Measurements from ENCODE around the gene WFDC1.
"Not testable (repeated sequence)": the region's sequence is repeated elsewhere in the genome, so short reads cannot be mapped to it uniquely, and the experiment has no call there.

WFDC1 gene

DNA sequence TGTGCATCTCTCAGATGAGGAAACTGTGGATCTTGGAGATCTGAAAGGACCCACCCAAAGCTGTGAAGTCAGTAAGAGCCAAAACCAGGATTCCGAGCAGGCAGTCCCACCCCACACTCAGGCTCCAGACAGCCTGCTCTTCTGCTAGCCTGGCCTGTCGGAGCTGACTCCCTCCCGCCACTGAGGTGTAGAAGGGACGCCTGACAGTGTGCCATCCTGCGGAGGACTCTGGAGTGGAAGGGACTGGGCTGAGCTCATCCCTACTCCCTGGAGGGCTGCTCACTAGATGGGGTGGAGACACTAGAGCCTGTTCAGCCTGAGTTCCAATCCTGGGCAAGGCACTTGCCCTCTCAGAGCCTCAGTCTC lies 36.0 kb downstream of the WFDC1 start:
- DNase-seq: no peak

DNA sequence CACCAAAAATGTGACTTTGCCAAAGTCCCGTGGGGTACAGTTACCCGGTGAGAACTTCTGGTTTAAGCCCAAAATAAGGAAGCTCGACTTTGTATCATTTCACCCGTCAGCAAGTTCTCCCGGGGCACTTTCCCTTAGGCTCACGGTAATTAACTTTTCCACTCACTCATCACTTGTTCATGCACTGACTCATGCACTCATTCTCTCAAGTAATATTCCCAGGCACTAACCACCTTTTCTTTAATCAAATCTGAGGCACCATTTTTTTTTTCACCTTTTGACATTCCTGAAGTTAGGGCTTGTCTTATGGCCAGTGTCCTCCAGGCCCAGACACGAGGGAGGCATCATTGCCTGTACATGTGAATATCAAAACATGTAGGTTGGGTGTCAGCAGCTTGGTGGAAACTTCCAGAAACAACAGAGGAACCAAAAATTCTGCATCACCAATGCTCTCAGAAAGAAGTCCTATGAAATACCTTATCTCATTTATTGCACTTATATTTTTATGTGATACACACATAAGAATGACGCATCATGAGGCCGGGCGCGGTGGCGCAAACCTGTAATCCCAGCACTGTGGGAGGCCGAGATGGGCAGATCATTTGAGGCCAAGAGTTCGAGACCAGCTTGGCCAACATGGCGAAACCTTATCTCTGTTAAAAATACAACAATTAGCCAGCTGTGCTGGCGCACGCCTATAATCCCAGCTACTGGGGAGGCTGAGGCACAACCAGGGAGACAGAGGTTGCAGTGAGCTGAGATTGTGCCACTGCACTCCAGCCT lies 37.5 kb downstream of the WFDC1 start:
- no peak for DNase-seq

DNA sequence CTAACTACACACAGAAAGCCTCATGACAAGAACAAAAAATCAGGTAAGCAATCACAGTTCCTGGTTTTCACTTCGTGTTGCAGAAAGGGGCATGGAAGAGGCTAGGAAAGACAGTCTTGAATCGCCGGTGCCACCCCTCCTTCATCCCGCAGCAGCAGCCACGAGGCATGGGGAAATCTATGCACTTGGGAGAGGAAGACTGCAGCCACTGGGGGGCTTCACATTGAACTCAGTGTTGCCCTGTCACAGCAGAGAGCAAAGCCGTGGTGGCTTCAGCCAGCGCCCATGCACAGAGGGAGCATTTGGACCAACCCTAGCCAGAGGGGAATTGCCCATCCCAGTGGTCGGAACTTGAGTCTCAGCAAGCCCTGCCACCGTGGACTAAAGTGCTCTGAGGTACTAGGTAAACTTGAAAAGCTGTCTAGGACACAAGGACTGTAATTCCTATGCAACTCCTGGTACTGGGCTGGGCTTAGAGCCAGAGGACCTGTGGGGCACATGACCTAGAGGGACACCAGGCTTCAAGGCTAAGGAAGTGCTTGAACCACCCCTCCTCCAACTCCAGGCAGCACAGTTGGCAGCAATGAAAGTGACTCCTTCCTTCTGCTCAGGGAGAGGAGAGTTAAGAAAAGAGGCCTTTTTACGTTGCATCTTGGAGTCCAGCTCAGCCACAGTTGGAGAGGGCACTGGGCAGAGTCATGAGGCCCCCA lies 38.5 kb downstream of the WFDC1 start:
- DNase-seq: no peak

DNA sequence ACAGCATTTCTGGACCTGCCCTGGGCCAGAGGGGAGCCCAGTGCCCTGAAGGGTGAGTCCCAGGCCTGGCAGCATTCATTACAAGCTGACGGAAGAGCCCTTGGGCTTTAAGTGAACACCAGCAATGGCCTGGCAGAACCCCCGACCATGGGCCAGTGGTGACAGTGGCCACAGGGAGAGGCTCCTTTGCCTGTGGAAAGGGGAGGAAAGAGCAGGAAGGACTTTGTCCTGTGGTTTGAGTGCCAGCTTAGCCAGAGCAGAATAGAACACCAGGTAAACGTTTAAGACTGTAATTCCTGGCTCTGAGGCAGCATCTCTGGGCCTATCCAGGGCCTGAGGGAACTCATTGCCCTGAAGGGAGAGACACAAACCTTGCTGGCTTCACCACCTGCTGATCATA lies 39.4 kb downstream of the WFDC1 start:
- no peak for DNase-seq

DNA sequence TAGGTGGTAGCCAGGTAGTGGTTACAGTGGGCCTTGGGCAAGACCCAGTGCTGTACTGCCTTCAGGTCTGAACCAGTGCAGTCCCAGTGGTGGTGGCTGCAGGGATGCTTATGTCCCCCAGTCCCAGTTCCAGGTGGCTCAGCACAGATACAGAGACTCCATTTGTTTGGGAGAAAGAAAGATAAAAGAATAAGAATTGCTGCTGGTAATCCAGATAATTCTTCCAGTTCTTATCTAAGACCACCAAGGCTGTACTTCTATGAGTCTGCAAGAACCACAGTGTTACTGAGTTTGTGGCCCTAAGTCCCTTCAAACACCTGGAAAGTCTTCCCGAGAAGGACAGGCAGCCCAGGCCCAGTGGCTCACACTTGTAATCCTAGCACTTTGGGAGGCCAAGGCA lies 39.8 kb downstream of the WFDC1 start:
- DNase-seq: no peak

DNA sequence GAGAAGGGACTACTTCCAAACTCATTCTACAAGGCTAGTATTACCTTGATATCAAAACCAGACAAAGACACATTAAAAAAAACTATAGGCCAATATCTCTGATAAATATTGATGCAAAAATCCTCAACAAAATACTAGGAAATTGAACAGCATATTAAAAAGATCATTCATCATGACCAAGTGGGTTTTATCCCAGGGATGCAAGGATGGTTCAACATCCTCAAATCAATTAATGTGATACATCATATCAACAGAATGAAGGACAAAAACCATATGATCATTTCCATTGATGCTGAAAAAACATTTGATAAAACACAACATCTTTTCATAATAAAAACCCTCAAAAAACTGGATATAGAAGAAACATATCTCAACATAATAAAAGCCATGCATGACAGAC lies 42.6 kb downstream of the WFDC1 start:
- not testable (repeated sequence) for DNase-seq

- no peak for DNase-seq
Measured at GRCh38 chr16:84339311-84339710, 44.6 kb downstream of the WFDC1 start.

DNA sequence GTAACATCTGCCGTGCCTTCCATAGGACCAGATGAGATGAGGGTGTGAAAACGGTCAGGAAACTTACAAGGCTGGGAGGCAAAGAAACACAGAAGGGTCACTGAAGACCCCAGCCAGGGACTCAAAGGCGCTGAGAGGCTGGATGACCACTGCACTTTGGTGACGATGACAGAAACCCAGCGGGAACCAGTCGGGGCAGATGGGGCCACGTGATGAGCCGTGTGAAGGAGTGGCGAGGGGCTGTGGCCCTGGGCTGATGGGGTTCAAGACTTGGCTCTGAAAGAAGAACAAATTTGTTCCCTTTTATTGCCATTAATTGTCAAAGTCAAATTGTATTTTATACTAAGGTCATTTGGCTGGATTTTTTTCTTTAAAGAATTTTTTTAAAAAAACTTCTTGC lies 45.1 kb downstream of the WFDC1 start:
- no peak for DNase-seq

- DNase-seq: no peak
Measured at GRCh38 chr16:84340325-84341040, 45.8 kb downstream of the WFDC1 start.

DNA sequence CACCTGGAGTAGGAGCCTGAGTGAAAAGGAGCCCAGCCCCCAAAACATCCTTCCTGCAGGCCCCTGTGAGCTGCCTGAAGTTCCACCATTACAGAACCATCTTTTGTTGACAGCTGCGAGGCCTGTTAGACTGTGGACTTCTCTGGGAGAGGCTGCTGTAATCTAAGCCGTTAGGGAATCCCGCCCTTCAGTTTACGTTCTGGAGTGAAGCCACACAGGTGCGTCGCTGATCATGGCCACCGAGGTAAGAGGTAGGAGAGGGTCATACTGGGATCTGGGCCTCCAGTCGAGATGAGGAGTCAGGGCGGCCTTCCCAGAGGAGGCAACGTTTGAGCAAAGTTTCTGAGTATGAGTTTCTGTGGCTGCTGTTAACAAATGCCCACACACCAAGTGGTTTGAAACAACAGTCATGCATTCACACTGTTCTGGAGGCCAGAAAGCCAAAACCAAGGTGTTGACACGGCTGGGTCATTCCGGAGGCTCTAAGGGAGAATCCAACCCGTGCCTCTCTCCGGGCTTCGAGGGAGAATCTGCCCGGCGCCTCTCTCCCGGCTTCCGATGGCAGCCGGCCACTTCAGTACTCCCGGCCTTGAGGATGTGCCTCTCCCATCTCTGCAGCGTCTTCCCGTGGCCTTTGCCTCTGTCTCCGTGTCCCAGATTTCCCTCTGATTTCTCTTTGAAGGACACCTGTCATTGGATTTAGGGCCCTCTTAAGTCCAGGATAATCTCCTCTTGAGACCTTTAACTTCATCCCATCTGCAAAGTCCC lies 47.0 kb downstream of the WFDC1 start:
- no peak for DNase-seq

GRCh38 chr16:84343800-84344199 lies 49.1 kb downstream of the WFDC1 start:
- not testable (repeated sequence) for DNase-seq

GRCh38 chr16:84344781-84345180 lies 50.1 kb downstream of the WFDC1 start:
- DNase-seq: no peak

DNA sequence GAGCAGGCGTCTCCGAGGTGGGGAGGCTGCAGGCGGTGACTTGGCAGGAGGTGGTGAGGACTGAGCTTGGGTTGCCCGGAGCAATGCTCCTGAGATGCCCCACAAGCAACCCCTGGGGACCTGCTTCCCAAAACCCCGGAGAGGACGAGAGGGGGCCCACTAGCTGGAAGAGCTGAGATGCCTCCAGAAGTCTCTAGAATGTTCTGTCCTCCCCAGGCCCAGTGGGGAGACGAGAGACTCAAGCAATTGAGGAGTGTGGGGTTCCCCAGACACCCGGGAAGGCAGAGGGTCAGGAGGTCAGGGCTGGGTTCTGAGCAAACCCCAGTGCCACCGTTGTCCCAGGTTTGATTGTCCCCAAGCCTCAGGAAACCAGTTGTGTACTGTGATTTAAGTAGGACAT lies 52.5 kb downstream of the WFDC1 start:
- DNase-seq: no peak

GRCh38 chr16:84348386-84348888 lies 53.8 kb downstream of the WFDC1 start:
- DNase-seq: no peak

GRCh38 chr16:84349862-84350684 lies 55.4 kb downstream of the WFDC1 start:
- no peak for DNase-seq

- no peak for DNase-seq
Measured at GRCh38 chr16:84350685-84351400, 56.2 kb downstream of the WFDC1 start.

DNA sequence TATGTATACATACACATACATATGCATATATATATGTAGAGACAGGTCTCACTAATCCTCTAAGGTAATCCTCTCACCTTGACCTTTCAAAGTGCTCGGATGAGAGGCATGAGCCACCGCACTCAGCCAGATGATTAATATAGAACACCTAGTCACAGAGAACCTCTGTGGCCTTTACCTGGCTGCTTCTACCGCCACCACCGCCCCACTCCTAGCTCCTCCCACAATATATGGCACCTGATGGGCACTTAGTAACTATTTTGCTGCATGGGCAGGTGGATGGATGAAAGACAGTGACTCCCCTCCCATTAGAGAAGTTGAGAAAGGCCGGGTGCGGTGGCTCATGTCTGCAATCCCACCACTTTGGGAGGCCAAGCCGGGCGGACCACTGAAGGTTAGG lies 57.0 kb downstream of the WFDC1 start:
- no peak for DNase-seq

DNA sequence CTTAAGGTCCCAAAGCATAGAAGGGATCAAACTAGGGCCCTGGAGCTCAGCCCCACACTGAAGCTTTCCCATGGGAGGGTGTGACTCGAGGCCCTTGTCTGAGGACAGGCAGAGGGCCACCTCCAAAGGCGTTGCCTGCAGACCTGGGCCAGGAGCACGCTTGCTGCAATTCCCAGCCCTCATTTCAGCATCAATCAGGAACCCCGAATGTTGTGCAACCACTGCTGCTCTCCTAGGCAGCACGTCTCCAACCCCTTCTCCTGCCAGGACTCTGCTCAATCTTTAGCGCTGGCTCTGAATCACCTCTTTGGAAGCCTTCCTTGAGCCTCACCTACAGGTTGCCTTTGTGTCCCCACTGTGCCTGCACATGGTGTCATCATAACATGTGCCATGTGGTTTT lies 59.6 kb downstream of the WFDC1 start:
- DNase-seq: no peak

DNA sequence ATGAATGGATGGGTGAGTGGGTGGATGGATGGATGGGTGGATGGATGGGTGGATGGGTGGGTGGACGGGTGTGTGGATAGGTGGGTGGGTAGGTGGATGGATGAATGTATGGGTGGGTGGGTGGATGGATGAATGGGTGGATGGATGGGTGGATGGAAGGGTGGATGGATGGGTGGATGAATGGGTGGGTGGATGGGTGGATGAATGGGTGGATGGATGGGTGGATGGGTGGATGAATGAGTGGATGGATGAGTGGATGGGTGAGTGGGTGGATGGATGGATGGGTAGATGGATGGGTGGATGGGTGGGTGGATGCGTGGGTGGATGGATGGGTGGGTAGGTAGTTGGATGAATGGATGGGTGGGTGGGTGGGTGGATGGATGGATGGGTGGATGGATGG lies 60.5 kb downstream of the WFDC1 start:
- DNase-seq: no peak

GRCh38 chr16:84356176-84356575 lies 61.5 kb downstream of the WFDC1 start:
- DNase-seq: no peak

GRCh38 chr16:84356591-84357116 lies 62.0 kb downstream of the WFDC1 start:
- DNase-seq: no peak

Measured in stimulated activated CD4-positive, alpha-beta T cell treated with anti-CD3 and anti-CD28 coated beads, Interleukin-15, amount 100 ng/mL, for 24 hours (primary cell).